Measurements from ENCODE around the gene ASCC1. TPM values are rescaled to one million over a fixed set of nuclear protein-coding genes. Genes with fewer than 3 reads are reported as not detected.

Gene ASCC1
- total RNA-seq, 4 donors from 2014 or later: 24.4 to 42.4 (median 35.2) TPM

DNA sequence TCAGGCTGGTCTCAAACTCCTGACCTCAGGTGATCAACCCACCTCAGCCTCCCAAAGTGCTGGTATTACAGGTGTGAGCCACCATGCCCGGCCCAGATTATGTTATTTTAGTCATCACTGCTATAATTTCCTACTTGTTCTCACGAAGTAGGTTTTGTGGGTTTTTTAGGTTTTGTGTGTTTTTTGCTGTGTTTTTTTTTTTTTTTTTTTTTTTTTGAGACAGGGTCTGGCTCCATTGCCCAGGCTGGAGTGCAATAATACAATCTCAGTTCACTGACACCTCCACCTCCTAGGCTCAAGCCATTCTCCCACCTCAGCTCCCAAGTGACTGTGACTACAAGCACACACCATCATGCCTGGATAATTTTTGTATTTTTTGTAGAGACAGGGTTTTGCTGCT lies 21.1 kb downstream of the ASCC1 start:
- WGBS, 2 donors (ENCODE audit: low coverage in 1 of 2): 86 to 100% methylated on average over 2 of the region's 2 CpGs
- Histone ChIP-seq H3K27me3 (no peaks in the 10 kb centered on the region), H3K4me3 (no peak overlapping the region), H3K36me3 (peaks cover 0 to 77% of the 10 kb centered on the region in 2 donors), H3K9me3 (no peaks in the 10 kb centered on the region), H3K27ac (no peak overlapping the region), H3K4me1 (no peaks in the 10 kb centered on the region)
- no peak for TF ChIP-seq CTCF (IDR thresholded peaks at IDR 0.05)
- no peak for TF ChIP-seq POLR2AphosphoS5 (IDR thresholded peaks at IDR 0.05)
- TF ChIP-seq POLR2A (IDR thresholded peaks at IDR 0.05): no peak
- TF ChIP-seq EP300 (IDR thresholded peaks at IDR 0.05): no peak
- ATAC-seq: no peak

DNA sequence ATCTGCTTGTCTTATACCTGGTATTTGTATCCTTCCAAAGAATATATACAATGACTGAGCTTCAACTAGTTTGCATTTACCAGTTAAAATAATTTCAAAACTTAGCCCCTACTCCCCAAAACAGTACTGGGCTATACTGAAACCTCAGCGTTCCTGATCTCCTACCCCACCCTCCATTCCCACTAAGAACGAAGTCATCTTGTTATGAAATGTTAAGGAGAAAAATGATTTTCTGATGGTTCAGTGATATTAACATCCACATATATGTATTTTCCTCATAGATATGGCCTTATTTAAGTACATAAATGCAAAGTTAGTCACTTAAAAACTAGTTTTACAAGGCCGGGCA lies 29.1 kb downstream of the ASCC1 start:
- H3K4me3 ChIP-seq: no peak overlapping the region
- peak overlapping the region; percentile 30 to 83 (median 76) for H3K27ac ChIP-seq
- TF ChIP-seq POLR2AphosphoS5 (IDR thresholded peaks at IDR 0.05): no peak
- TF ChIP-seq POLR2A (IDR thresholded peaks at IDR 0.05): no peak
- no peak for TF ChIP-seq CTCF (IDR thresholded peaks at IDR 0.05)
- no peak for TF ChIP-seq EP300 (IDR thresholded peaks at IDR 0.05)
- ATAC-seq: peak; percentile 67
- H3K4me1 ChIP-seq: peaks cover 0 to 5% (median 0%) of the 10 kb centered on the region in 3 donors
- H3K9me3 ChIP-seq: no peaks in the 10 kb centered on the region
- no peaks in the 10 kb centered on the region for H3K27me3 ChIP-seq
- WGBS, 2 donors (ENCODE audit: low coverage in 1 of 2): 30 to 64% methylated on average over 2 to 3 of the region's 3 CpGs
- peaks cover 0 to 48% of the 10 kb centered on the region in 2 donors for H3K36me3 ChIP-seq

DNA sequence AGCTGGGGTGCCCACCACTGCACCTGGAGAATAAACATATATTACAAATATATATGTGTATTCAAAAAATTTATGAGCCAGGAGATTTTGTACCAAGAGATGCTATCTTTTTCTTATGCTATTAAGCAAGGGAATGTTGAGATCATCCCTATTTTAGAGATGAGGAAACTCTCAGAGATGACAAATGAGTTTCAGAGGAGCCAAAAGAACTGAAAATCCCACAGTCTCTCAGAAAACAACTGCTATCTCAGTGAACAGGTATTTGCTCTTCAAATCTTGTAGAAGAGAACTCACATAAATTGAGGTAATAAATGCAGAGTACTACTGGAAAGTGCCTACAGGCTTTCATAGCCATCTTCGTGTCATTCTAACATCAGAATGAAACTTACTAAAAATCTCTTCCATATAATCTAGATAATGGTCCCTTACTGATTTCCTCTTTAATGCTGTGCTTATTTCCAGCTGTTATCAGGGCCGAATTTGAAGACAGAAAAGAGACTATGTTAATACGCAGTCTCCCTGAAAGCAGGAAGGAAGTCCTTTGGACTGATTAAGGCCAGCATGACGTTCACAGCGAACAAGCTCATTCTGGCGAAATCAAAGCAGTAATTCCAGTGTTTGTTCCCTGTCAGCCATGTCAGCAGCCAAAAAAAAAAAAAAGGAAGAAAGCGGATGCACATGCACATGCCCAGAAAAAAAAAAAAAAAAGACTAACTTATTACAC lies 29.7 kb downstream of the ASCC1 start:
- peak overlapping the region; percentile 75 to 83 (median 76) for H3K27ac ChIP-seq
- no peaks in the 10 kb centered on the region for H3K9me3 ChIP-seq
- no peaks in the 10 kb centered on the region for H3K27me3 ChIP-seq
- 42 to 73% methylated on average over 5 to 7 of the region's 7 CpGs for WGBS, 2 donors (ENCODE audit: low coverage in 1 of 2)
- peak; percentile 96 for ATAC-seq
- H3K4me1 ChIP-seq: peaks cover 0 to 5% (median 0%) of the 10 kb centered on the region in 3 donors
- no peak overlapping the region for H3K4me3 ChIP-seq
- no peak for TF ChIP-seq CTCF (IDR thresholded peaks at IDR 0.05)
- peak; percentile 17 for TF ChIP-seq POLR2AphosphoS5 (IDR thresholded peaks at IDR 0.05)
- peaks cover 0 to 53% of the 10 kb centered on the region in 2 donors for H3K36me3 ChIP-seq

GRCh38 chr10:72184156-72184555 lies 31.9 kb downstream of the ASCC1 start:
- Histone ChIP-seq H3K27me3 (no peaks in the 10 kb centered on the region), H3K36me3 (peaks cover 0 to 44% of the 10 kb centered on the region in 2 donors), H3K9me3 (no peaks in the 10 kb centered on the region), H3K4me3 (no peak overlapping the region), H3K4me1 (peaks cover 0 to 5% (median 0%) of the 10 kb centered on the region in 3 donors), H3K27ac (no peak overlapping the region)
- no peak for ATAC-seq
- TF ChIP-seq CTCF (IDR thresholded peaks at IDR 0.05) (no peak), POLR2AphosphoS5 (IDR thresholded peaks at IDR 0.05) (no peak), POLR2A (IDR thresholded peaks at IDR 0.05) (no peak), EP300 (IDR thresholded peaks at IDR 0.05) (no peak)
- WGBS, 2 donors (ENCODE audit: low coverage in 1 of 2): 88 to 97% methylated on average over 1 to 2 of the region's 2 CpGs

DNA sequence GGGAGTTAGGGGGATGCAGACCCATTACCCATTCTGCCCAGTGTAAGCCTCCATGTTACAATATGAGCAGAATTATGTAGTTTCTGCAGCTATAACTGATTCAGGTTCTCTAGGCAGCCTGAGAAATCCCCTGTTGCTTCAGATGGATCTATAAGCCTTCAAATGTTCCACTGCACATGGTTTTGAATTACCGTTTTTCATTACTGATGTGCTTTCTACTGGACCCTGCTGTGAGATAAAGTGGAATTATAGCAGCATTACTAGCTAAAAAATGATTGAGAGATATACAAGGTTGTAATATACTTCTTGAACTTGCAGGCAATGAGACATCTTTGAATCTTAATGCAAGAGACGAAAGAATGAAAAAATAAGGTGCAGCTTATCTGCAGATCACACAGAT lies 38.6 kb downstream of the ASCC1 start:
- Histone ChIP-seq H3K4me1 (peaks cover 0 to 15% (median 4%) of the 10 kb centered on the region in 3 donors), H3K9me3 (no peaks in the 10 kb centered on the region), H3K4me3 (no peak overlapping the region), H3K27me3 (no peaks in the 10 kb centered on the region), H3K36me3 (peaks cover 0 to 37% of the 10 kb centered on the region in 2 donors), H3K27ac (no peak overlapping the region)
- no peak for ATAC-seq
- TF ChIP-seq CTCF (IDR thresholded peaks at IDR 0.05) (no peak), EP300 (IDR thresholded peaks at IDR 0.05) (no peak), POLR2AphosphoS5 (IDR thresholded peaks at IDR 0.05) (no peak), POLR2A (IDR thresholded peaks at IDR 0.05) (no peak)
- 100% methylated on average over 1 to 2 of the region's 2 CpGs for WGBS, 2 donors (ENCODE audit: low coverage in 1 of 2)

Measured in gastroesophageal sphincter (tissue), 4 donors.